IPS-NIHi11 (cell line): ENCODE data around the gene RAB3IL1.

Experiments
- DNase-seq: peaks from one replicate; pipeline ENCODE4 v3.0.0; 2012; ENCODE audit warnings: mixed read lengths, low spot score

The RAB3IL1 gene

DNA sequence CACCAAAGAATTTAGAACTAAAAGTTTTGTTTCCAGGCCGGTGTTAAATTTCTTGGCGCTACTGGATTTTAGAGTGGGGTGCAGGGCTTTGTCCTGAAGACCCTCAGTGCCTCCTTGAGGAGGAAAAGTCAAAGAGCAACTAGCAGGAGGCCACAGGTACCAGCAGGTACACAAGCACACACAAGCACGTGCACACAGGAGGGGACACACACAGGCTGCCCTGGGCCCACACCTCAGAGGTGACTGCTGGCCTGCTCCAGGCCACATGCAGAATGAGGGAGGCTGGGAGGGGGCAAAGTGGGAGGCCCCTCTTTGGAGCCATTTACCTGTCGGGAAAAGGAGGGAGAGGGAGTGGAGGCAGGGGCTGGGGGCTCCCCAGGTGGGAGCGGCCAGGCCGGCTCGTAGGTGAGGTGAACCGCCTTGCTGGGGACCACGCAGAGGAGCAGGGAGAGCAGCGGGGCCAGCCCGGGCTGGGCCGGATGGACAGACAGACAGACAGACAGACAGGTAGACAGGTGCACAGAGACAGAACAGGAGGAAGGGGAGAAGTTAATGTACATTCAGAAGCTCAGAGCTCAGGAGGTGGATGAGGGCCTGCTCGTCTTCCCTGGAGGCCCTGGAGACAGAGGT, 12.2 kb downstream of the RAB3IL1 start:
- DNase-seq, result no peak

- DNase-seq, result peak; percentile 89
These were observed 12.8 kb downstream of the RAB3IL1 start for GRCh38 chr11:61904539-61905048.

GRCh38 chr11:61903845-61904244, 13.5 kb downstream of the RAB3IL1 start:
- no peak for DNase-seq

DNA sequence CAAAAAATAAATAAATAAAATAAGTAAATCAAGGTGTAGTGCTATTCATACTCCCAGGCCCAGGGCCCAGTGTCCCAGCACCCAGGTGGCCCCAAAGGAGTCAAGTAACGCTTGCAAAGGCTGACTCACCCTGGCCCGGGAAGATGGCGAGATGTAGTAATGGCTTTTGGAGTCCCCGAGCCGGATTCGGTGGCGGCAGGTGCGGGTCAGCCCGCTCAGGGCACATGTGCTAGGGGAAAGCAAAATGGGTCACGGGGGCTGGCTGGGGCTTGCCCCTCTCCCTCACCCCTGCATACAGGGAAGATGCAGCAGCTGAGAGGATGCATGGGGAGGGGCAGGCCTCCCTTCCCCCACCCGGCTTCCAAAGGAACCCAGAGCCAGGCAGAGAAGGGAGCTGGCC, 15.1 kb downstream of the RAB3IL1 start:
- no peak for DNase-seq

DNA sequence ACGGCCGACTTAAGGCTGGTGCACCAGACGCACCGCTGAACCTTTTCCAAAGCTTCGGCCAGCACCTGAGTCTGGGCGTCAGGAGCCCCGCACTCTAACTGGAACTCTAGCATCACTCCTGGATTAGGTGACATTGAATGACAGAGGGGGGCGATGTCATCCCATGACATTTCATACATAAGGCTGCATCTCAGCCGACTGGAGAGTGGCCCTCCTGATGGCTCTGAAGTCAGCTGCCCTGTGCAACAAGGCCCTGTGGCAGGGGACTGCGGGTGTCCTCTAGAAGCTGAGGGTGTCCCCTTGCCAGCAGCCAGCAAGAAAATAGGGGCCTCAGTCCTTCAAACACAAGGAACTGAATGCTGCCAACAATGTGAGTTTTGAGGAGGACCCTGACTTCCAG, 16.0 kb downstream of the RAB3IL1 start:
- no peak for DNase-seq

- no peak for DNase-seq
These were observed 17.1 kb downstream of the RAB3IL1 start for GRCh38 chr11:61900251-61900650.

- peak; percentile 96 for DNase-seq
These were observed 18.1 kb downstream of the RAB3IL1 start for GRCh38 chr11:61899146-61899841.

DNA sequence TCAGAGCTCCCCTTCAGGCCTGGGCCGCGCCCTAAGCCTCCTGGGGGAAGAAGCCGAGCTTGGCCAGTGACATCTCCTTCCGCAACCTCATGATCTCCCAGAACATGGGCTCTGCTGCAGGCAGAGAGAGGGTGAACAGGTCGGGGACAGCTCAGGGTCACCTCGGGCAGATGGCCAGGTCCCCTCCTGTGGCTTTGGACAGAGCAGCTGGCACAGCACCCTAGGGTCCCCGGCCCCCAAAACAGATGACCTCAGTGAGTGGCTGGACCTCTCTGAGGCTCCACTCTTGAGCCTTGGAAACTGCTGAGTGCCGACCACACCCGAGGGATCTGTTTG, 19.2 kb downstream of the RAB3IL1 start:
- DNase-seq, result no peak

DNA sequence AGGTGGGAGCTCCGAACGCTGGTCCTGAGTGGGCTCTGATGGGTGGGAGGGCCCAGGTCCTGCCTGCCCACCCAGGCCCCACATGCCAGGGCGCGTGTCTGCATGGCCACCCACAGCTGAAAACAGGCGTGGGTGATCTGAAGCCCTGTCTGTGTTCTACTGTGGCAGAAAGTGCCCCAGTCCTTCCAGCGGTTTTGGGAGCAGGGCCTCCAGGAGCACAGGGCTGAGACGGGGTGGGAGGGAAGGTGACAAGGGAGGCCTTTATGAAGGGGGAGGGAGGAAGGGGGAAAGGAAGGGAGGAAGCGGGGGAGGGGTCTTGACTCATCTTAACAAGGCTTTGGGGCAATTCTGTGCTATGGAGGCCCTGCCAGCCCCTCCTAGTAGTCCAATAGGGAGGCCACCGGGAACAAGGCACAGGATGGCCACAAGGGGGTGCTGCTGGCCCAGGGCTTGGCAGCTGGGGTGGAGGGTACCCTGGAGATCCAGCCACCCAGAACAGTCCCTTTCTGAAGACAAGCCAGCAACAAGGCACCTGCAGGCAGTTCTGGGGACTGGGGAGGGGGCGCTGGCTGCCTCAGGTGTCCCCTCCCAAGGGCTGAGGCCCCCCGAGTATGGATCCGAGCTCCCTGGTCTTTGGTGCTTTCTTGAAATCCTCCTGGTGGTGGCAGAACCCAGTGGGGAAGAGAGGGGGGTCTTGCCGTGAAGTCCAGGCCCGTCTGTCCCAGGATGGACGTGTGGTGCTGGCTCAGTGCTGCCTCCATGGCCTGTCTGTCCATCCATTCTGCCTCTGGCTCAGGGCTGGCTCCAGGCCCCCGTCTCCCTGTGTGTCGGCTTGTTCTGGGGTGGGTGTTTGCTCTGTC, 19.7 kb downstream of the RAB3IL1 start:
- peak; percentile 93 for DNase-seq

DNA sequence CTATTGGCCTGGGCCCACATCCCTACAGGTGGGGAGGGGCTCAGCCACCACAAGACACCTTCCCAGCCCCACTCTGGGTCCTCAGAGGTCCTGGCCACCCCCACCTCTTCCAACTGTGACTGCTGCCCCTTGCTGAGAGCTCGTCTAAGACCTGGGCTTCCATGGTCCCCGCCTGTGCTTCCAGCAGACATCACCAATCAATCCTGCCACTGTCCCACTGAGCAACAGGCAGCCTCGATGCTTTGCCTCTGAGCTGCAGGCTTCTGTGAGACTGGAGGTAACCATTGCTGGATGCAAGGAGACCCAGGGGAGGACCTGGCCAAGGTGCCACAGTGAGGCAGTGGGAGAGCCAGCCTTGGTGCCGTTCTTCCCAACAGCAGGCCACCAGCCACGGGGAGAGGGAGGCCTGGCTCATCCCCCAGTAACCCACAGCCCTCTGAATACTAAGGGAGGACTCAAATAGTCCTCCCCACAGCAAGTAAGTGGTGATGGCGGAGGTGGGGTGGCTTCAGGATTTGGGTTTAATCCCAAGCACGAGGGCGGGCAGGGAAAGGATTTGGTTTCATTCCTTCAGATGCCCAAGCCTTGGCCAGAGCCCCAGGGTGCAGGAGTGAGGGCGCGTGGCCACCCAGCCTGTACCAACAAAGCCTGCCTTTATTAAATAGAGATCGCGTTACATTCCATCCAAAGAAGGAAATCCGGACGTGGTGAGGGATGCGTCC, 20.5 kb downstream of the RAB3IL1 start:
- no peak for DNase-seq

DNA sequence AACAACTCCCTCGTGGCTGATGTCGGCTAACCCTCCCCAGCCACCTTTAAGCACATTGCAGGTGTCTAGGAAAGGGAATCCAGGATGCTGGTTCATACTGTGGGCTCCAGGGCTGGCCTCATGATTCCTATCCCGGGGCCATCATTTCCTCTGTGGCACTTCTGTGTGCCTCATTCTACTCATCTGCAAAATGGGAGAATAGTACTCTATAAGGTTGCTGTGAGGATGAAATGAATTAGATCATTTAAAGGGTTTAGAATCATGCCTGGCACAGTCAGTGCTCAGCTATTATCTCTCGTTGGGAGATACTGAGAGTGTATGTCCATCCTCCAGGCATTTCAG, 21.7 kb downstream of the RAB3IL1 start:
- DNase-seq, result no peak

DNA sequence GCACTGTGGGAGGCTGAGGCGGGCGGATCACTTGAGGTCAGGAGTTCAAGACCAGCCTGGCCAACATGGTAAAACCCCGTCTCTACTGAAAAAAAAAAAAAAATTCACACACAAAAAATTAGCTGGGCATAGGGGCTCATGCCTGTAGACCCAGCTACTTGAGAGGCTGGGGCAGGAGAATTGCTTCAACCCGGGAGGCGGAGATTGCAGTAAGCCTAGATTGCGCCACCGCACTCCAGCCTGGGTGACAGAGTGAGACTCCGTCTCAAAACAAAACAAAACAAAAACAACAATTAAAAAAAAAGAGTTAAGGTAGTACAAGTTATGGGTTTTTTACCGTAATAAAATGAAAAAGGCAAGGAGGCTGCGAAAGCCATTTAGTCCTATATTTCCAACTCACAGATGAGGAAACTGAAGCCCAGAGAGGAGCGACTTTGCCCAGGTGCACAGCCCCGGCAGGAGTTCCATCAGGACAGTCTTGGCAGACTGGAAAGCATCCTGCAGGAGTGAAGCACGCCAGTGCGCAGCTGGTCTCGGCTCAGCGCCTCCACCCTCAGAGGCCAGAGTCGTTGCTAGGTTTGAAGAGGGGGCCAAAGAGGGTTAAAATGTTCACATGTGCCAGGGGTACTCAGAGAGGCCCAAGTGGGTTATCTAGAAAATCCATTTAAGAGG, 22.2 kb downstream of the RAB3IL1 start:
- no peak for DNase-seq

GRCh38 chr11:61893981-61894380, 23.4 kb downstream of the RAB3IL1 start:
- DNase-seq, result no peak

DNA sequence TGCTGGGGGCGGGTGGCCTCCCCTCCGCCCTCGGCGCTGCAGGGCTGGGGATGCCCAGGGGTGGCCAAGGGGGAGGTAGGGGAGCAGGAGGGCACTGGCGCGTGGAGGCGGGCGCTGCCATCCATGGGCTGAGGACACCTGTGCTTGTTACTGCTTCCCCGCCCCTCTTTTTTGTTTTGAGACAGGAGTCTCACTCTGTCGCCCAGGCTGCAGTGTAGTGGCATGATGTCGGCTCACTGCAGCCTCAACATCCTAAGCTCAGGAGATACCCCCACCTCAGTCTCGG, 25.3 kb downstream of the RAB3IL1 start:
- DNase-seq, result no peak

DNA sequence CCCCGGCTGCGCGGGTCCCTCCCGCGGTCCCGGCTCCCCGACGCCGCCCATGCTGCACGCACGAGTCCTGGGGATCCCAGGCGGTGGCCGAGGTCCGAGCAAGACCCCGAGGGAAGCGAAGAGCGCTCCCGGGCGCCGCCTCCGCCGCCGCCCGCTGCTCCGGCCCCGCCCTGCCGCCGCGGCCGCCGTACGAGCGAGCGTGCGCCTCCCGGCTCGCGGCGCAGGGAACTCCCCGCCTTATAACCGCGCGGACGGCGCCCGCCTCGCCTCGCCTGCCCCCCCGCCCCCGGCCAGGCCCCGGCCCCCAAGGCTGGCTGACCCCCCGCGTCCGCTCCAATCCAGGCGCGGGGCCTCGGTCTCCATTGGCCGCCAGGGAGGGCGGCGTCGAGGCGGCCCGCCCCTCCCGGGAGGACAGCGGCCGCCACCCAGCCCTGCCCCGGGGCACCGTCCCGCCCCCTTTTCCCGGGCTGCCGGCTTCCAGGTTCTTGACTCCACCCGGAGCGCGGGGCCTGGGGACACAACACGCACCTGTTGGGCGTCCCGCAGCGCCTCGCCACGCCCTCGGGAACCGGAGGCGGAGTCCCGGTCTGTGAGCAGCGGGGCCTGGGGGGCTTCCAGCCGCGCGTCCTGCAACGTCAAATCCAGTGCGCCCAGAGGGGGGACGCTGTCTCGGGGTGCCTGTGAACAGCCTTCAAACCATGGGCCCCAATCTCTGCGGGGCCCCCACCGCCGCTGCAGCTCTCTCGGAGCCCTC, 25.9 kb downstream of the RAB3IL1 start, which contains the start of gene FADS3:
FADS3 (minus strand) TSS at position 215 of the 754 bp plus-strand sequence; CDS start at position 51, 164 bp downstream.
- peak; percentile 94 for DNase-seq

DNA sequence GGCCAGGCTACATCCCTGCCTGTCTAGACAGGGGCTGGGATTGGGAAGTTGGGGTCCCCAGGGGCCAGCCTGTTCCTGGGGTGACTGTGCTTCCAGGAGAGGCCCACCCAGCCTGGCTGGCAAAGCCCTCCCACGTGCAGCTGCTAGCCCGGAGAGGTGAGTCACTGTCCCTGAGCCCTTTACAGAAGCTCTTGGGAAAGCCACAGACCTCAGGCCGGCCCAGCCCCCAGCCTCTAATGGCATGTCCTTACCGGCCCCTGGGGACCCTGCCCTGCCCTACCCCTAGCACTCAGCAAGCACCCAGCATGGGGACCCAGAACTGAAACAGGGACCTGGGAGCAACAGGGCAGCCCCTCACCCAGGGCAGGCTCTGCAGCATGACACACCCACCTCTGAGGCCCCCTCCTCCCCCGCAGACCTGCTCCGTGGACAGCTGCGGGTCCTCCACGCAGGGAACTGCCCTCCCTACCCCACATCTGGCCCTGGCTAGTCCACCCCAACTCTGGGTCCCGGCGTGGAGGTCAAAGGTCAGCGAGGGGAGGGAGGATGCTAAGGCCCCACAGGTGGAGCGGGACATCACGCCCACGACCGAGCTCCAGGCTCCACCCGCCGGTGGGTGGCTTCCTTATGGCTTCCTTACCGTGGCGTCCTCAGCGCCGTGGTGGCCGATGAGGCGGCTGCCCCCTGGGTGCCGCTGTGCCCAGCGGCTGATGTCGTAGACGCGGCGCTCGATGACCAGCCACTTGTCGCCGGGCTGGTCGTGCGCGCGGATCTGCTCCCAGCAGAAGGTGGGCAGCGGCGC, 26.6 kb downstream of the RAB3IL1 start:
- DNase-seq, result no peak

DNA sequence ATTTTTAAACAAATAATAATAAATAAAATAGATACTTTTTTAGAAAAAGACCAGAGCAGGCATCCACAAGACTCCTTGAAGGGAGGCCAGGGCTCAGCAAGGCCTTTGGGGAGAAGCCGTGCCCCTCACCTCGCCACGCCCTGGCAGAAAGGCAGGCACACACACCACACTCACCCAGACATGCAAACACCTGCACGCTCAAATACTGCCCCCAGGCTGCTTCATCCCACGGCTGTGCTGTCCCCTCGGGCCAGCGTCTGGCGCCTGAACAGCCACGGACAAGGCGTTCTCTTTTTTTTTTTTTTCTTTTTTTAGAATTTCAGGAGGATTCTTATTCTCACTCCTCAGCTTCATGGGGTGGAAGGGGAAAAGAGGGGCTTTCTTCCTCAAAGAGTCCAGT, 27.5 kb downstream of the RAB3IL1 start:
- no peak for DNase-seq

- no peak for DNase-seq
These were observed 28.8 kb downstream of the RAB3IL1 start for GRCh38 chr11:61888590-61888989.

GRCh38 chr11:61887839-61888494, 29.4 kb downstream of the RAB3IL1 start:
- DNase-seq, result no peak

- no peak for DNase-seq
These were observed 30.7 kb downstream of the RAB3IL1 start for GRCh38 chr11:61886643-61887042.
